WTC11 (cell line): ENCODE results near the gene BICC1. TPM values are rescaled to one million over a fixed set of nuclear protein-coding genes. Genes with fewer than 3 reads are reported as not detected.

Source experiments
- ATAC-seq: fragments of 200-7000 bp; cut with Tn5 transposase; 2 replicates; pipeline ENCODE4 v1.10.0; 2021; ENCODE audit warnings: mild to moderate bottlenecking, moderate library complexity
- CTCF ChIA-PET: fragments of 300-600 bp; sonication (Branson Sonifier 250); formaldehyde crosslinking; loops from one replicate; lab custom pipeline; 2021; ENCODE audit warnings: antibody characterized with exemption; lab: Charles Lee
- POLR2A ChIA-PET: fragments of 350-600 bp; sonication (Branson Sonifier 250); formaldehyde crosslinking; loops from one replicate; lab custom pipeline; 2021; ENCODE audit warnings: antibody characterized with exemption; lab: Charles Lee
- DNase-seq: peaks from one replicate; pipeline ENCODE4 v3.0.0; 2021; ENCODE audit warnings: low spot score
- H3K27ac Mint-ChIP-seq: 2 replicates; pipeline ENCODE4 v1.8.0; 2021; ENCODE audit warnings: mixed read lengths
- H3K27me3 Mint-ChIP-seq: 2 replicates; pipeline ENCODE4 v1.8.0; 2021; ENCODE audit warnings: low read depth, mild to moderate bottlenecking, moderate library complexity, mixed read lengths
- H3K36me3 Mint-ChIP-seq: 2 replicates; pipeline ENCODE4 v1.8.0; 2021; ENCODE audit warnings: mixed read lengths
- H3K4me1 Mint-ChIP-seq: 2 replicates; pipeline ENCODE4 v1.8.0; 2022; ENCODE audit warnings: mixed read lengths
- H3K4me3 Mint-ChIP-seq: 2 replicates; pipeline ENCODE4 v1.8.0; 2021; ENCODE audit warnings: mild to moderate bottlenecking, moderate library complexity, mixed read lengths
- H3K9me3 Mint-ChIP-seq: 2 replicates; pipeline ENCODE4 v1.8.0; 2021; ENCODE audit warnings: mixed read lengths
- CREM ChIP-seq: sonication (generic); formaldehyde crosslinking; IDR thresholded peaks from 2 replicates; pipeline ENCODE4 v1.8.1; 2022; ENCODE audit warnings: mild to moderate bottlenecking, missing genetic modification reagents, moderate library complexity
- GTF2I ChIP-seq: fragments of 250-450 bp; sonication (Bioruptor Pico); conservative IDR thresholded peaks from 2 replicates; pipeline ENCODE4 v1.4.0; 2021; ENCODE audit warnings: mild to moderate bottlenecking
- KAT7 ChIP-seq: sonication (generic); formaldehyde crosslinking; IDR thresholded peaks from 2 replicates; pipeline ENCODE4 v1.8.1; 2023; ENCODE audit warnings: missing genetic modification reagents, mild to moderate bottlenecking, borderline replicate concordance
- NR1H2 ChIP-seq: sonication (generic); formaldehyde crosslinking; IDR thresholded peaks from 2 replicates; pipeline ENCODE4 v1.9.0; 2021; ENCODE audit warnings: mild to moderate bottlenecking, moderate library complexity, missing genetic modification reagents
- NR3C1 ChIP-seq: sonication (generic); formaldehyde crosslinking; conservative IDR thresholded peaks from 2 replicates; pipeline ENCODE4 v1.8.1; 2023; ENCODE audit warnings: low read depth, mild to moderate bottlenecking, missing genetic modification reagents
- PRRX2 ChIP-seq: fragments of 250-450 bp; sonication (Bioruptor Pico); IDR thresholded peaks from 2 replicates; pipeline ENCODE4 v1.8.0; 2021; ENCODE audit warnings: mild to moderate bottlenecking
- RORB ChIP-seq: fragments of 250-450 bp; sonication (Bioruptor Pico); IDR thresholded peaks from 2 replicates; pipeline ENCODE4 v1.9.0; 2021; ENCODE audit warnings: mild to moderate bottlenecking
- SMAD3 ChIP-seq: sonication (generic); formaldehyde crosslinking; IDR thresholded peaks from 2 replicates; pipeline ENCODE4 v1.8.0; 2022; ENCODE audit warnings: missing genetic modification reagents, mild to moderate bottlenecking, borderline replicate concordance
- ZNF232 ChIP-seq: sonication (generic); formaldehyde crosslinking; IDR thresholded peaks from 2 replicates; pipeline ENCODE4 v1.8.0; 2022; ENCODE audit warnings: mild to moderate bottlenecking, missing genetic modification reagents
- ZNF317 ChIP-seq: sonication (generic); formaldehyde crosslinking; IDR thresholded peaks from 2 replicates; pipeline ENCODE4 v1.8.1; 2023; ENCODE audit warnings: low read depth, mild to moderate bottlenecking, moderate library complexity, missing genetic modification reagents, borderline replicate concordance
- ZNF396 ChIP-seq: fragments of 250-450 bp; sonication (Bioruptor Pico); IDR thresholded peaks from 2 replicates; pipeline ENCODE4 v1.8.0; 2021; ENCODE audit warnings: mild to moderate bottlenecking, moderate library complexity, borderline replicate concordance
- ZNF423 ChIP-seq: fragments of 250-450 bp; sonication (Bioruptor Pico); IDR thresholded peaks from 2 replicates; pipeline ENCODE4 v2.1.2; 2022; ENCODE audit warnings: mild to moderate bottlenecking, moderate library complexity
- total RNA-seq: library from RNA; stranded (reverse); gene quantifications from 3 replicates; pipeline ENCODE4 v1.2.3, GENCODE V29; 2021
- TF ChIP-seq, protein P1 (sequence below): fragments of 250-450 bp; sonication (Bioruptor Pico); IDR thresholded peaks from 2 replicates; pipeline ENCODE4 v1.9.0; 2021; ENCODE audit warnings: moderate library complexity, mild to moderate bottlenecking, inconsistent platforms, borderline replicate concordance
- TF ChIP-seq, protein P2 (sequence below): sonication (generic); formaldehyde crosslinking; IDR thresholded peaks from 2 replicates; pipeline ENCODE4 v1.8.0; 2023; ENCODE audit warnings: missing genetic modification reagents
- TF ChIP-seq, protein P3 (sequence below): sonication (generic); formaldehyde crosslinking; IDR thresholded peaks from 2 replicates; pipeline ENCODE4 v1.8.0; 2022; ENCODE audit warnings: missing genetic modification reagents
- TF ChIP-seq, protein P4 (sequence below): sonication (generic); formaldehyde crosslinking; IDR thresholded peaks from 2 replicates; pipeline ENCODE4 v1.8.1; 2023; ENCODE audit warnings: mild to moderate bottlenecking, moderate library complexity, missing genetic modification reagents
- TF ChIP-seq, protein P5 (sequence below): sonication (generic); formaldehyde crosslinking; IDR thresholded peaks from 2 replicates; pipeline ENCODE4 v1.8.1; 2022; ENCODE audit warnings: low read depth, missing genetic modification reagents, borderline replicate concordance
- TF ChIP-seq, protein P6 (sequence below): sonication (generic); formaldehyde crosslinking; IDR thresholded peaks from 2 replicates; pipeline ENCODE4 v1.8.0; 2023; ENCODE audit warnings: missing genetic modification reagents, mild to moderate bottlenecking, borderline replicate concordance

Gene BICC1
- total RNA-seq, 1 experiment from 2014 or later: 0.61 TPM

DNA sequence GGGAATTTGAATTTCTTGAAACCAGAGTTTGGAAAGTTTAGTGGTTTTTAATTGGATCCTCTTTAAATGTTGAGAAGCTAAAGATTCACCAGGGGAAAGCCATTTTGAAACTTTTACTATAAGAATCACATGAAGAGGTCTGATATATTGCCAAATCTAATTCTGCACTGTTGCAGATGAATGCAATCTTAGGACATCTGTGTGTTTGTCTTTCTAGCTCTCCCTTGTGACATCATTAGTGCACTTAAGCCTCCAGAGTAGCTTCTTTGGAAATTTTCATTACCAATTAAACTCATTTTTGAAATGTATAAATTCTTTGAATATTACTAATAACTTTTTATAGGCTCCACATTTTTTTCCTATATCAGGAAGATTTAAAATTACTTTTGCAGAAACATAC lies 160.2 kb downstream of the BICC1 start:
- Mint-ChIP-seq H3K27ac (no peak overlapping the region), H3K4me3 (no peak overlapping the region), H3K9me3 (peaks cover 11% of the 10 kb centered on the region), H3K36me3 (peaks cover 3% of the 10 kb centered on the region), H3K4me1 (peaks cover 13% of the 10 kb centered on the region), H3K27me3 (no peaks in the 10 kb centered on the region)
- TF ChIP-seq, protein P1, sequence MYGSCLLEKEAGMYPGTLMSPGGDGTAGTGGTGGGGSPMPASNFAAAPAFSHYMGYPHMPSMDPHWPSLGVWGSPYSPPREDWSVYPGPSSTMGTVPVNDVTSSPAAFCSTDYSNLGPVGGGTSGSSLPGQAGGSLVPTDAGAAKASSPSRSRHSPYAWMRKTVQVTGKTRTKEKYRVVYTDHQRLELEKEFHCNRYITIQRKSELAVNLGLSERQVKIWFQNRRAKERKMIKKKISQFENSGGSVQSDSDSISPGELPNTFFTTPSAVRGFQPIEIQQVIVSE (CRISPR knock-in tag): no peak
- TF ChIP-seq, protein P2, sequence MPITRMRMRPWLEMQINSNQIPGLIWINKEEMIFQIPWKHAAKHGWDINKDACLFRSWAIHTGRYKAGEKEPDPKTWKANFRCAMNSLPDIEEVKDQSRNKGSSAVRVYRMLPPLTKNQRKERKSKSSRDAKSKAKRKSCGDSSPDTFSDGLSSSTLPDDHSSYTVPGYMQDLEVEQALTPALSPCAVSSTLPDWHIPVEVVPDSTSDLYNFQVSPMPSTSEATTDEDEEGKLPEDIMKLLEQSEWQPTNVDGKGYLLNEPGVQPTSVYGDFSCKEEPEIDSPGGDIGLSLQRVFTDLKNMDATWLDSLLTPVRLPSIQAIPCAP (CRISPR knock-in tag): no peak
- TF ChIP-seq, protein P3, sequence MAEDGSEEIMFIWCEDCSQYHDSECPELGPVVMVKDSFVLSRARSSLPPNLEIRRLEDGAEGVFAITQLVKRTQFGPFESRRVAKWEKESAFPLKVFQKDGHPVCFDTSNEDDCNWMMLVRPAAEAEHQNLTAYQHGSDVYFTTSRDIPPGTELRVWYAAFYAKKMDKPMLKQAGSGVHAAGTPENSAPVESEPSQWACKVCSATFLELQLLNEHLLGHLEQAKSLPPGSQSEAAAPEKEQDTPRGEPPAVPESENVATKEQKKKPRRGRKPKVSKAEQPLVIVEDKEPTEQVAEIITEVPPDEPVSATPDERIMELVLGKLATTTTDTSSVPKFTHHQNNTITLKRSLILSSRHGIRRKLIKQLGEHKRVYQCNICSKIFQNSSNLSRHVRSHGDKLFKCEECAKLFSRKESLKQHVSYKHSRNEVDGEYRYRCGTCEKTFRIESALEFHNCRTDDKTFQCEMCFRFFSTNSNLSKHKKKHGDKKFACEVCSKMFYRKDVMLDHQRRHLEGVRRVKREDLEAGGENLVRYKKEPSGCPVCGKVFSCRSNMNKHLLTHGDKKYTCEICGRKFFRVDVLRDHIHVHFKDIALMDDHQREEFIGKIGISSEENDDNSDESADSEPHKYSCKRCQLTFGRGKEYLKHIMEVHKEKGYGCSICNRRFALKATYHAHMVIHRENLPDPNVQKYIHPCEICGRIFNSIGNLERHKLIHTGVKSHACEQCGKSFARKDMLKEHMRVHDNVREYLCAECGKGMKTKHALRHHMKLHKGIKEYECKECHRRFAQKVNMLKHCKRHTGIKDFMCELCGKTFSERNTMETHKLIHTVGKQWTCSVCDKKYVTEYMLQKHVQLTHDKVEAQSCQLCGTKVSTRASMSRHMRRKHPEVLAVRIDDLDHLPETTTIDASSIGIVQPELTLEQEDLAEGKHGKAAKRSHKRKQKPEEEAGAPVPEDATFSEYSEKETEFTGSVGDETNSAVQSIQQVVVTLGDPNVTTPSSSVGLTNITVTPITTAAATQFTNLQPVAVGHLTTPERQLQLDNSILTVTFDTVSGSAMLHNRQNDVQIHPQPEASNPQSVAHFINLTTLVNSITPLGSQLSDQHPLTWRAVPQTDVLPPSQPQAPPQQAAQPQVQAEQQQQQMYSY: no peak
- no peak for TF ChIP-seq ZNF423 (CRISPR knock-in tag)
- TF ChIP-seq NR1H2 (CRISPR knock-in tag): no peak
- TF ChIP-seq, protein P4, sequence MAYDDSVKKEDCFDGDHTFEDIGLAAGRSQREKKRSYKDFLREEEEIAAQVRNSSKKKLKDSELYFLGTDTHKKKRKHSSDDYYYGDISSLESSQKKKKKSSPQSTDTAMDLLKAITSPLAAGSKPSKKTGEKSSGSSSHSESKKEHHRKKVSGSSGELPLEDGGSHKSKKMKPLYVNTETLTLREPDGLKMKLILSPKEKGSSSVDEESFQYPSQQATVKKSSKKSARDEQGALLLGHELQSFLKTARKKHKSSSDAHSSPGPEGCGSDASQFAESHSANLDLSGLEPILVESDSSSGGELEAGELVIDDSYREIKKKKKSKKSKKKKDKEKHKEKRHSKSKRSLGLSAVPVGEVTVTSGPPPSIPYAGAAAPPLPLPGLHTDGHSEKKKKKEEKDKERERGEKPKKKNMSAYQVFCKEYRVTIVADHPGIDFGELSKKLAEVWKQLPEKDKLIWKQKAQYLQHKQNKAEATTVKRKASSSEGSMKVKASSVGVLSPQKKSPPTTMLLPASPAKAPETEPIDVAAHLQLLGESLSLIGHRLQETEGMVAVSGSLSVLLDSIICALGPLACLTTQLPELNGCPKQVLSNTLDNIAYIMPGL (CRISPR knock-in tag): no peak
- no peak for TF ChIP-seq NR3C1
- no peak for TF ChIP-seq KAT7 (CRISPR knock-in tag)
- TF ChIP-seq GTF2I: no peak
- TF ChIP-seq ZNF232 (CRISPR knock-in tag): no peak
- TF ChIP-seq SMAD3 (CRISPR knock-in tag): no peak
- TF ChIP-seq, protein P5, sequence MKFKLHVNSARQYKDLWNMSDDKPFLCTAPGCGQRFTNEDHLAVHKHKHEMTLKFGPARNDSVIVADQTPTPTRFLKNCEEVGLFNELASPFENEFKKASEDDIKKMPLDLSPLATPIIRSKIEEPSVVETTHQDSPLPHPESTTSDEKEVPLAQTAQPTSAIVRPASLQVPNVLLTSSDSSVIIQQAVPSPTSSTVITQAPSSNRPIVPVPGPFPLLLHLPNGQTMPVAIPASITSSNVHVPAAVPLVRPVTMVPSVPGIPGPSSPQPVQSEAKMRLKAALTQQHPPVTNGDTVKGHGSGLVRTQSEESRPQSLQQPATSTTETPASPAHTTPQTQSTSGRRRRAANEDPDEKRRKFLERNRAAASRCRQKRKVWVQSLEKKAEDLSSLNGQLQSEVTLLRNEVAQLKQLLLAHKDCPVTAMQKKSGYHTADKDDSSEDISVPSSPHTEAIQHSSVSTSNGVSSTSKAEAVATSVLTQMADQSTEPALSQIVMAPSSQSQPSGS: no peak
- no peak for TF ChIP-seq ZNF396
- ChIA-PET POLR2A (no interaction called here), CTCF (no interaction called here)
- no peak for ATAC-seq
- no peak for DNase-seq

DNA sequence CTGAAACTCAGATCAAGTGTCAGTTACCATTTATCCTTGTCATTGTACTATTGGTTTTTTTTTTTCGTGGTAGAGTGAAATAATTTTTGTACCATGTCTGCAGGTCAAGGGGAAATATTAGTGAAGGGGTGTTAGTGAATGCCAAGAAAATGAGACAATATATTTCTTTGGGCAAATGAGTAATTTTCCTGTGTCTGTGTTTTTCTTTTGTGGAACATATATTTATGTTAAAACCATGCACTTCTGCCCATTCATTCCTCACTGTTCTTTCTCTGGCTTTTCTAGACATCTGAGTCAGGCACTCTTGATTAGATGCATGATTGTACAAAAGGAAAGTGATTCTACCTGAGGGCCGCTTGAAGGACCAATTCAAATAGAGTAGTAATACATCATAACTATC lies 161.6 kb downstream of the BICC1 start:
- ChIA-PET POLR2A (no interaction called here), CTCF (interaction anchor here (0.6 kb wide), 1 partner anchor 39 kb away, joined by 3 read pairs; no protein-coding TSS in a partner anchor)
- no peak overlapping the region for H3K27ac Mint-ChIP-seq
- H3K4me1 Mint-ChIP-seq: peaks cover 4% of the 10 kb centered on the region; the same call in 1 of the 2 replicates
- ATAC-seq (no peak), DNase-seq (no peak)
- no peaks in the 10 kb centered on the region for H3K27me3 Mint-ChIP-seq
- H3K36me3 Mint-ChIP-seq: peaks cover 3% of the 10 kb centered on the region
- H3K4me3 Mint-ChIP-seq: no peak overlapping the region
- peaks cover 14% of the 10 kb centered on the region for H3K9me3 Mint-ChIP-seq
- TF ChIP-seq RORB (CRISPR knock-in tag) (no peak), PRRX2 (CRISPR knock-in tag) (no peak), CREM (CRISPR knock-in tag) (no peak), ZNF317 (CRISPR knock-in tag) (no peak)
- TF ChIP-seq, protein P6, sequence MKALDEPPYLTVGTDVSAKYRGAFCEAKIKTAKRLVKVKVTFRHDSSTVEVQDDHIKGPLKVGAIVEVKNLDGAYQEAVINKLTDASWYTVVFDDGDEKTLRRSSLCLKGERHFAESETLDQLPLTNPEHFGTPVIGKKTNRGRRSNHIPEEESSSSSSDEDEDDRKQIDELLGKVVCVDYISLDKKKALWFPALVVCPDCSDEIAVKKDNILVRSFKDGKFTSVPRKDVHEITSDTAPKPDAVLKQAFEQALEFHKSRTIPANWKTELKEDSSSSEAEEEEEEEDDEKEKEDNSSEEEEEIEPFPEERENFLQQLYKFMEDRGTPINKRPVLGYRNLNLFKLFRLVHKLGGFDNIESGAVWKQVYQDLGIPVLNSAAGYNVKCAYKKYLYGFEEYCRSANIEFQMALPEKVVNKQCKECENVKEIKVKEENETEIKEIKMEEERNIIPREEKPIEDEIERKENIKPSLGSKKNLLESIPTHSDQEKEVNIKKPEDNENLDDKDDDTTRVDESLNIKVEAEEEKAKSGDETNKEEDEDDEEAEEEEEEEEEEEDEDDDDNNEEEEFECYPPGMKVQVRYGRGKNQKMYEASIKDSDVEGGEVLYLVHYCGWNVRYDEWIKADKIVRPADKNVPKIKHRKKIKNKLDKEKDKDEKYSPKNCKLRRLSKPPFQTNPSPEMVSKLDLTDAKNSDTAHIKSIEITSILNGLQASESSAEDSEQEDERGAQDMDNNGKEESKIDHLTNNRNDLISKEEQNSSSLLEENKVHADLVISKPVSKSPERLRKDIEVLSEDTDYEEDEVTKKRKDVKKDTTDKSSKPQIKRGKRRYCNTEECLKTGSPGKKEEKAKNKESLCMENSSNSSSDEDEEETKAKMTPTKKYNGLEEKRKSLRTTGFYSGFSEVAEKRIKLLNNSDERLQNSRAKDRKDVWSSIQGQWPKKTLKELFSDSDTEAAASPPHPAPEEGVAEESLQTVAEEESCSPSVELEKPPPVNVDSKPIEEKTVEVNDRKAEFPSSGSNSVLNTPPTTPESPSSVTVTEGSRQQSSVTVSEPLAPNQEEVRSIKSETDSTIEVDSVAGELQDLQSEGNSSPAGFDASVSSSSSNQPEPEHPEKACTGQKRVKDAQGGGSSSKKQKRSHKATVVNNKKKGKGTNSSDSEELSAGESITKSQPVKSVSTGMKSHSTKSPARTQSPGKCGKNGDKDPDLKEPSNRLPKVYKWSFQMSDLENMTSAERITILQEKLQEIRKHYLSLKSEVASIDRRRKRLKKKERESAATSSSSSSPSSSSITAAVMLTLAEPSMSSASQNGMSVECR (CRISPR knock-in tag): no peak
